DND-41 (cell line): Measurements from ENCODE around the gene ARF3.
A peak's percentile ranks its signal among the peaks of the same experiment; 100 is the strongest.

Experiments
- ATAC-seq: fragments of 200-7000 bp; cut with Tn5 transposase; 3 replicates; pipeline ENCODE4 v1.9.1; 2021; ENCODE audit warnings: low read depth; ENCODE audit not compliant: insufficient read depth
- DNase-seq: peaks from one replicate; pipeline ENCODE4 v3.0.0-alpha.2; 2020
- H2AFZ ChIP-seq: 2 replicates; pipeline ENCODE4 v1.6.0; 2012; ENCODE audit warnings: low read depth, low read length
- H3K27ac ChIP-seq: 2 replicates; pipeline ENCODE4 v1.5.1; 2012; ENCODE audit warnings: low read length, inconsistent platforms
- H3K27me3 ChIP-seq: fragments of 200-600 bp; sonication (generic); 2 replicates; pipeline ENCODE4 v1.6.0; 2012; ENCODE audit warnings: low read length, mild to moderate bottlenecking, inconsistent platforms; ENCODE audit not compliant: insufficient read depth, poor library complexity
- H3K36me3 ChIP-seq: 2 replicates; pipeline ENCODE4 v1.5.1; 2012; ENCODE audit warnings: low read length, inconsistent platforms; ENCODE audit not compliant: insufficient read depth
- H3K4me1 ChIP-seq: 2 replicates; pipeline ENCODE4 v1.5.1; 2012; ENCODE audit warnings: mild to moderate bottlenecking, low read length; ENCODE audit not compliant: insufficient read depth
- H3K4me2 ChIP-seq: 2 replicates; pipeline ENCODE4 v1.6.0; 2012; ENCODE audit warnings: mild to moderate bottlenecking, moderate library complexity, low read length, inconsistent platforms; ENCODE audit not compliant: insufficient read depth
- H3K4me3 ChIP-seq, 2 experiments: fragments of 200-600 bp in 1 of 2; shearing (Covaris generic) in 1 of 2; 2 replicates each; pipeline ENCODE4 v1.5.1; 2012 to 2016; ENCODE audit warnings: inconsistent platforms in 2 of 2, low read length in 2 of 2, mild to moderate bottlenecking in 2 of 2, low read depth in 1 of 2, moderate library complexity in 1 of 2
- H3K79me2 ChIP-seq: 2 replicates; pipeline ENCODE4 v1.6.0; 2012; ENCODE audit warnings: low read length, inconsistent platforms; ENCODE audit not compliant: insufficient read depth
- H3K9ac ChIP-seq: 2 replicates; pipeline ENCODE4 v1.6.0; 2012; ENCODE audit warnings: low read depth, mild to moderate bottlenecking, inconsistent platforms, low read length, moderate library complexity
- H3K9me3 ChIP-seq: 2 replicates; pipeline ENCODE4 v1.5.1; 2012; ENCODE audit warnings: low read length, moderate library complexity, mild to moderate bottlenecking, inconsistent platforms; ENCODE audit not compliant: insufficient read depth, severe bottlenecking
- H4K20me1 ChIP-seq: 2 replicates; pipeline ENCODE4 v1.6.0; 2012; ENCODE audit warnings: low read length; ENCODE audit not compliant: insufficient read depth
- EZH2 ChIP-seq: IDR thresholded peaks from 3 replicates; pipeline ENCODE4 v1.6.1; 2012; ENCODE audit warnings: borderline replicate concordance, low read depth, mild to moderate bottlenecking, moderate library complexity, low read length, inconsistent platforms; ENCODE audit not compliant: severe bottlenecking
- TF ChIP-seq, protein P1 (sequence below): IDR thresholded peaks from 2 replicates; pipeline ENCODE4 v1.5.1; 2012; ENCODE audit warnings: borderline replicate concordance, low read length, moderate library complexity, mild to moderate bottlenecking; ENCODE audit not compliant: poor library complexity, severe bottlenecking; ENCODE audit errors: extremely low read depth

Gene ARF3

DNA sequence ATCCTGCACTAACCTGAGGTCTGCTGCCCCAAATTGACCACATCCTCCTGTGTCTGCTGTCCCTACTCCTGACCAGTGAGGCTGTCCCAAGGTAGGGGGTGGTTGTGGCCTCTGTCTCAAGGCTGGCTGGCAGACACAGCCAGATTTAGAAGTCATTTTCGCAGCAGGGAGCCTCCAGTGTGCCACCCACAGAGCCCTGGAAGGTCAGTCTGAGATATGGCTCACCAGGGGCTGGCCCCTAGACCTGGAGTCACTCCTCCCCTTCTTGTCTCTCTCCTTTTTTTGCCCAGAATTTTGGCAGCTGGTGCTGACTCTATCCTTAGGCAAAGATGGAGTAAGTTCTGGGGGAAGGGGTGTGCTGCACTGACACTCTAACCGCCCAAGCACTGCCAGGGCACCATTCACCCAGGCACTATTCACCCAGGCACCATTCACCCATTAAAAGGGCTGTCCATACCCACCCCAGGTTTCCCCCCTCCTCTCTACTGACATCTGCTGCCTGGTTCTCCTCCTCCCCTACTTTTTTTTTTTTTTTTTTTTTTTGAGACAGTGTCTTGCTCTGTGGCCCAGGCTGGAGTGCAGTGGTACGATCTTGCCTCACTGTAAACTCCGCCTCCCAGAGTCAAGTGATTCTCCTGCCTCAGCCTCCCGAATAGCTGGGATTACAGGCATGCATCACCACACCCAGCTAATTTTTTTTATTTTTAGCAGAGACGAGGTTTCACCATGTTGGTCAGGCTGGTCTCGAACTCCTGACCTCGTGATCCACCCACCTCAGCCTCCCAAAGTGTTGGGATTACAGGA is 34.2 kb upstream of the ARF3 start:
- no peak overlapping the region for H3K9ac ChIP-seq
- H2AFZ ChIP-seq, result no peak overlapping the region
- no peaks in the 10 kb centered on the region for H3K79me2 ChIP-seq
- H3K4me3 ChIP-seq, result no peak overlapping the region
- no peaks in the 10 kb centered on the region for H3K36me3 ChIP-seq
- no peak for ATAC-seq
- H4K20me1 ChIP-seq, result peaks cover 7% of the 10 kb centered on the region
- peaks cover 23% of the 10 kb centered on the region for H3K27me3 ChIP-seq
- H3K27ac ChIP-seq, result no peak overlapping the region
- TF ChIP-seq EZH2, result no peak
- TF ChIP-seq, protein P1, sequence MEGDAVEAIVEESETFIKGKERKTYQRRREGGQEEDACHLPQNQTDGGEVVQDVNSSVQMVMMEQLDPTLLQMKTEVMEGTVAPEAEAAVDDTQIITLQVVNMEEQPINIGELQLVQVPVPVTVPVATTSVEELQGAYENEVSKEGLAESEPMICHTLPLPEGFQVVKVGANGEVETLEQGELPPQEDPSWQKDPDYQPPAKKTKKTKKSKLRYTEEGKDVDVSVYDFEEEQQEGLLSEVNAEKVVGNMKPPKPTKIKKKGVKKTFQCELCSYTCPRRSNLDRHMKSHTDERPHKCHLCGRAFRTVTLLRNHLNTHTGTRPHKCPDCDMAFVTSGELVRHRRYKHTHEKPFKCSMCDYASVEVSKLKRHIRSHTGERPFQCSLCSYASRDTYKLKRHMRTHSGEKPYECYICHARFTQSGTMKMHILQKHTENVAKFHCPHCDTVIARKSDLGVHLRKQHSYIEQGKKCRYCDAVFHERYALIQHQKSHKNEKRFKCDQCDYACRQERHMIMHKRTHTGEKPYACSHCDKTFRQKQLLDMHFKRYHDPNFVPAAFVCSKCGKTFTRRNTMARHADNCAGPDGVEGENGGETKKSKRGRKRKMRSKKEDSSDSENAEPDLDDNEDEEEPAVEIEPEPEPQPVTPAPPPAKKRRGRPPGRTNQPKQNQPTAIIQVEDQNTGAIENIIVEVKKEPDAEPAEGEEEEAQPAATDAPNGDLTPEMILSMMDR, result no peak
- peaks cover 7% of the 10 kb centered on the region; the same call in 1 of the 2 replicates for H3K4me1 ChIP-seq
- DNase-seq, result no peak
- no peaks in the 10 kb centered on the region for H3K9me3 ChIP-seq
- H3K4me2 ChIP-seq, result no peak overlapping the region

DNA sequence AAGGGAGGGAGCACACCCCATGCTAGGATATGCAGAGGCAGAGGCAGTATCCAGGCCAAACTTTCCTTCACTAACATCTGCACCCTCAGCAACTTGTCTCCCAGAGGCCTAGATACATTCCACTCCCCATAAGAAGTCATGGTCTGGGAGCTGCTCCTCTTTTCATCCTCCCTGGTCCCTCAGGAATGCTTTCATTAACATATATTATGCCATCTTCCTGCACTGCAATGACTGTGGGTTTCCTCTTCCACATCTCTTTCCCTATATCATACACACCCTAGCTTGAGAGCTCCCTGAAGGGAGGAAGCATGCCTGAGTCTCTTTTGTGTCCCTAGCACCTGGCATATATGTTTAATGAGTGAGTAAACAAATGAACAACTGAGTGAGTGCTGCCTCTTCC is 33.3 kb upstream of the ARF3 start:
- no peak overlapping the region for H2AFZ ChIP-seq
- no peak for TF ChIP-seq EZH2
- no peak overlapping the region for H3K4me3 ChIP-seq
- H3K79me2 ChIP-seq, result no peaks in the 10 kb centered on the region
- H4K20me1 ChIP-seq, result peaks cover 4% of the 10 kb centered on the region; the same call in 1 of the 2 replicates
- DNase-seq (no peak), ATAC-seq (no peak)
- no peak overlapping the region for H3K27ac ChIP-seq
- peaks cover 6% of the 10 kb centered on the region; the same call in 1 of the 2 replicates for H3K4me1 ChIP-seq
- H3K27me3 ChIP-seq, result peaks cover 14% of the 10 kb centered on the region
- no peak overlapping the region for H3K9ac ChIP-seq
- H3K36me3 ChIP-seq, result no peaks in the 10 kb centered on the region
- H3K4me2 ChIP-seq, result no peak overlapping the region
- no peaks in the 10 kb centered on the region for H3K9me3 ChIP-seq

GRCh38 chr12:48988030-48988649 is 30.9 kb upstream of the ARF3 start:
- H3K79me2 ChIP-seq, result no peaks in the 10 kb centered on the region
- H3K9ac ChIP-seq, result no peak overlapping the region
- no peaks in the 10 kb centered on the region for H3K9me3 ChIP-seq
- H2AFZ ChIP-seq, result no peak overlapping the region
- 0 out of 2 replicates have a peak, but pooled peaks cover 3% of the 10 kb centered on the region for H4K20me1 ChIP-seq
- no peak overlapping the region for H3K27ac ChIP-seq
- no peaks in the 10 kb centered on the region for H3K36me3 ChIP-seq
- H3K27me3 ChIP-seq, result peaks cover 21% of the 10 kb centered on the region
- H3K4me3 ChIP-seq, result no peak overlapping the region
- DNase-seq (peak; percentile 67), ATAC-seq (peak; percentile 82)
- H3K4me1 ChIP-seq, result peaks cover 6% of the 10 kb centered on the region; the same call in 1 of the 2 replicates
- no peak for TF ChIP-seq EZH2
- TF ChIP-seq, protein P1, result peak; percentile 95
- no peak overlapping the region for H3K4me2 ChIP-seq

- DNase-seq, result no peak
- Histone ChIP-seq H3K27me3 (peaks cover 30% of the 10 kb centered on the region), H3K4me2 (no peak overlapping the region)
These were observed 29.5 kb upstream of the ARF3 start for GRCh38 chr12:48986720-48987291.

More at GRCh38 chr12:48986720-48987291, 29.5 kb upstream of the ARF3 start:
- H3K79me2 ChIP-seq, result no peaks in the 10 kb centered on the region
- H3K27ac ChIP-seq, result no peak overlapping the region
- H2AFZ ChIP-seq, result no peak overlapping the region
- H4K20me1 ChIP-seq, result 0 out of 2 replicates have a peak, but pooled peaks cover 3% of the 10 kb centered on the region
- no peaks in the 10 kb centered on the region for H3K9me3 ChIP-seq
- no peaks in the 10 kb centered on the region for H3K36me3 ChIP-seq
- H3K9ac ChIP-seq, result no peak overlapping the region
- TF ChIP-seq EZH2, result no peak
- TF ChIP-seq, protein P1, result no peak
- no peak overlapping the region for H3K4me3 ChIP-seq
- no peak for ATAC-seq
- H3K4me1 ChIP-seq, result peaks cover 6% of the 10 kb centered on the region; the same call in 1 of the 2 replicates
